GM12878 (cell line): Measurements from ENCODE around the gene ADAMTSL3. TPM values are rescaled to one million over a fixed set of nuclear protein-coding genes. Genes with fewer than 3 reads are reported as not detected.

Experiments
- ATAC-seq: fragments of 200-7000 bp; cut with Tn5 transposase; 3 replicates; pipeline ENCODE4 v1.9.1; 2020; ENCODE audit warnings: mild to moderate bottlenecking, moderate library complexity
- BruUV-seq: library from RNA; stranded (reverse); fragments of 400-500 nt; replicated peaks from 2 replicates; lab custom pipeline; 2021; lab: Mats Ljungman, UMichigan
- CTCF ChIA-PET: fragments of 300-600 bp; sonication (Branson Sonifier 250); formaldehyde crosslinking; extraction: SDS; loops from one replicate; lab custom pipeline; 2021; ENCODE audit warnings: inconsistent platforms; lab: Yijun Ruan, JAX
- POLR2A ChIA-PET: fragments of 350-600 bp; formaldehyde crosslinking; extraction: SDS; loops from one replicate; lab custom pipeline; 2021; ENCODE audit warnings: inconsistent platforms; lab: Charles Lee
- RAD21 ChIA-PET: fragments of 300-600 bp; sonication (Branson Sonifier 250); formaldehyde crosslinking; loops from one replicate; lab custom pipeline; 2023; ENCODE audit warnings: antibody characterized with exemption; ENCODE audit not compliant: unreplicated experiment; lab: Charles Lee
- SMC1A ChIA-PET: fragments of 300-600 bp; sonication (Branson Sonifier 250); formaldehyde crosslinking; loops from one replicate; lab custom pipeline; 2023; ENCODE audit not compliant: unreplicated experiment, uncharacterized antibody; lab: Charles Lee
- DNase-seq: peaks from one replicate; pipeline ENCODE4 v3.0.0-alpha.2; 2011; ENCODE audit warnings: low read depth, low spot score
- FAIRE-seq: peaks from 3 replicates; lab custom pipeline; 2011; peaks lifted over from hg19 to GRCh38; lab: Jason Lieb, UNC
- H2AFZ ChIP-seq: 2 replicates; pipeline ENCODE4 v1.6.0; 2011; ENCODE audit warnings: low read depth, low read length, control low read depth; ENCODE audit not compliant: control insufficient read depth
- H3K27ac ChIP-seq: 2 replicates; pipeline ENCODE4 v1.5.1; 2011; ENCODE audit warnings: control low read depth; ENCODE audit not compliant: control insufficient read depth, insufficient read depth
- H3K27me3 ChIP-seq, 2 experiments: replicated peaks in 1 of 2; 2 replicates each; pipeline versions ENCODE4 v1.6.0 to v1.6.1; 2011; ENCODE audit warnings: low read length in 1 of 2; ENCODE audit not compliant: control insufficient read depth in 2 of 2, insufficient read depth in 2 of 2
- H3K36me3 ChIP-seq, 2 experiments: 2 replicates each; pipeline ENCODE4 v1.5.1; 2011; ENCODE audit warnings: low read length in 1 of 2; ENCODE audit not compliant: control insufficient read depth in 2 of 2, insufficient read depth in 2 of 2
- H3K4me1 ChIP-seq: 2 replicates; pipeline ENCODE4 v1.6.1; 2011; ENCODE audit warnings: mild to moderate bottlenecking, low read length, moderate library complexity, mixed read lengths; ENCODE audit not compliant: control insufficient read depth, insufficient read depth
- H3K4me2 ChIP-seq: 2 replicates; pipeline ENCODE4 v1.6.0; 2011; ENCODE audit warnings: control low read depth; ENCODE audit not compliant: control insufficient read depth, insufficient read depth
- H3K4me3 ChIP-seq: fragments of 200-600 bp; sonication (generic); 2 replicates; pipeline ENCODE4 v1.5.1; 2016
- H3K79me2 ChIP-seq: 2 replicates; pipeline ENCODE4 v1.6.0; 2011; ENCODE audit warnings: low read length; ENCODE audit not compliant: control insufficient read depth, insufficient read depth
- H3K9ac ChIP-seq: 2 replicates; pipeline ENCODE4 v1.8.0; 2011; ENCODE audit warnings: low read length, control low read depth, mixed read lengths; ENCODE audit not compliant: control insufficient read depth, insufficient read depth
- H3K9me3 ChIP-seq: replicated peaks from 3 replicates; pipeline ENCODE4 v1.5.1; 2011; ENCODE audit warnings: mild to moderate bottlenecking, low read length; ENCODE audit not compliant: control insufficient read depth, insufficient read depth
- H4K20me1 ChIP-seq: 2 replicates; pipeline ENCODE4 v1.6.0; 2011; ENCODE audit not compliant: control insufficient read depth, insufficient read depth
- BMI1 ChIP-seq: fragments of 450-650 bp; IDR thresholded peaks from 2 replicates; pipeline ENCODE4 v1.6.1; 2016; ENCODE audit warnings: mild to moderate bottlenecking, moderate library complexity, borderline replicate concordance
- E2F4 ChIP-seq: IDR thresholded peaks from 2 replicates; pipeline ENCODE4 v1.6.1; 2012; ENCODE audit warnings: low read depth, low read length, improper control_type of control experiment
- FOXK2 ChIP-seq: fragments of 450-650 bp; IDR thresholded peaks from 2 replicates; pipeline ENCODE4 v1.6.1; 2017; ENCODE audit warnings: mild to moderate bottlenecking, moderate library complexity
- HSF1 ChIP-seq: fragments of 150-350 bp; IDR thresholded peaks from 2 replicates; pipeline ENCODE4 v1.6.1; 2014; ENCODE audit warnings: mild to moderate bottlenecking, low read depth, low read length
- JUNB ChIP-seq: IDR thresholded peaks from 2 replicates; pipeline ENCODE4 v1.6.1; 2016; ENCODE audit warnings: antibody characterized with exemption, mild to moderate bottlenecking
- NFXL1 ChIP-seq: fragments of 450-650 bp; IDR thresholded peaks from 2 replicates; pipeline ENCODE4 v1.6.1; 2017; ENCODE audit warnings: antibody characterized with exemption, mild to moderate bottlenecking, borderline replicate concordance
- NFYB ChIP-seq: IDR thresholded peaks from 2 replicates; pipeline ENCODE4 v1.6.1; 2011; ENCODE audit warnings: low read depth, mild to moderate bottlenecking, low read length, improper control_type of control experiment, moderate library complexity; ENCODE audit not compliant: insufficient read depth
- PML ChIP-seq: IDR thresholded peaks from 2 replicates; pipeline ENCODE4 v1.6.1; 2012; ENCODE audit warnings: low read length, inconsistent platforms
- SIX5 ChIP-seq: IDR thresholded peaks from 2 replicates; pipeline ENCODE4 v1.6.1; 2011; ENCODE audit warnings: mild to moderate bottlenecking, low read depth, low read length, moderate library complexity; ENCODE audit not compliant: severe bottlenecking
- SMC3 ChIP-seq: IDR thresholded peaks from 2 replicates; pipeline ENCODE4 v1.6.1; 2011; ENCODE audit warnings: low read length, improper control_type of control experiment, borderline replicate concordance
- SREBF1 ChIP-seq: IDR thresholded peaks from 2 replicates; pipeline ENCODE4 v1.6.1; 2012; ENCODE audit warnings: mild to moderate bottlenecking, low read length
- SREBF2 ChIP-seq: IDR thresholded peaks from 2 replicates; pipeline ENCODE4 v1.6.1; 2012; ENCODE audit warnings: mild to moderate bottlenecking, low read length
- SRF ChIP-seq, 2 experiments: IDR thresholded peaks; 2 replicates each; pipeline ENCODE4 v1.6.1; 2011; ENCODE audit warnings: low read depth in 2 of 2, low read length in 2 of 2, mild to moderate bottlenecking in 1 of 2, moderate library complexity in 1 of 2
- whole genome bisulfite sequencing: methylation state at CpG from one replicate; pipeline ENCODE4 v1.1.6; 2016; ENCODE audit warnings: low lambda C conversion rate; ENCODE audit not compliant: insufficient replicate concordance, insufficient coverage; ENCODE audit errors: missing lambda C conversion rate; 5-methylcytosine and 5-hydroxymethylcytosine counted together
- in situ Hi-C: fragments of 300-500 bp; cut with MboI; formaldehyde crosslinking; loops from 9 replicates; pipeline ENCODE4 v1.14.3; 2018; ENCODE audit warnings: mixed read lengths
- intact Hi-C: fragments of 100-400 bp; cut with micrococcal nuclease; formaldehyde crosslinking; loops from one replicate; pipeline ENCODE4 v1.14.2; 2022; ENCODE audit not compliant: unreplicated experiment
- polyA plus RNA-seq, 11 experiments: library from polyadenylated mRNA; depleted of rRNA in 4 of 11; unstranded in 6 of 11; stranded (reverse) in 5 of 11; fragments of >200 nt; fragmentation: Nextera tagmentation in 4 of 11; fragmentation: Illumina TruSeq in 1 of 11; extraction: Ambion mirVana in 4 of 11; extraction: Trizol in 1 of 11; gene quantifications; 1 replicate in 1 of 11; 2 replicates in 10 of 11; pipeline versions ENCODE4 v1.2.1 to v1.2.3, GENCODE V29; 2011 to 2016; ENCODE audit warnings: inconsistent platforms in 2 of 11, missing spikeins in 2 of 11, low read depth in 1 of 11
- total RNA-seq, 4 experiments: library from RNA; depleted of rRNA in 3 of 4; stranded (reverse); fragments of >200 nt in 3 of 4; fragmentation: Illumina TruSeq in 1 of 4; extraction: Trizol in 1 of 4; gene quantifications; 2 replicates each; pipeline versions ENCODE4 v1.2.1 to v1.2.3, GENCODE V29; 2013 to 2021
- TF ChIP-seq, protein P1 (sequence below): fragments of 450-650 bp; IDR thresholded peaks from 2 replicates; pipeline ENCODE4 v1.6.1; 2017; ENCODE audit warnings: mild to moderate bottlenecking, moderate library complexity
- TF ChIP-seq, protein P2 (sequence below): fragments of 450-650 bp; IDR thresholded peaks from 2 replicates; pipeline ENCODE4 v1.6.1; 2017; ENCODE audit warnings: antibody characterized with exemption, mild to moderate bottlenecking, moderate library complexity

Gene ADAMTSL3
- total and polyA plus RNA-seq, 10 of the 15 experiments (the other 5 are each of a cell fraction or from before 2014, with no cell fraction given), result 0.01 to 0.28 (median 0.13) TPM

- no peak for DNase-seq
- no peaks in the 10 kb centered on the region for H4K20me1 ChIP-seq
- H2AFZ ChIP-seq, result no peak overlapping the region; the same call in 1 of the 2 replicates
- no peak overlapping the region for H3K4me2 ChIP-seq
- intact Hi-C loops (no loop called here), in situ Hi-C loops (no loop called here)
- WGBS, result 5% methylated on average over 1 of the region's 1 CpG
- H3K9ac ChIP-seq, result no peak overlapping the region
- SMC1A ChIA-PET, result interaction anchor here (1.2 to 3.1 kb wide), 2 partner anchors 16 to 59 kb away, joined by 3 to 12 read pairs; no protein-coding TSS in a partner anchor
- POLR2A ChIA-PET, result interaction anchor here (1.8 kb wide), 1 partner anchor 13 kb away, joined by 5 read pairs; no protein-coding TSS in a partner anchor
- peaks cover 23% of the 10 kb centered on the region for H3K4me1 ChIP-seq
- no peak for ATAC-seq
- no peaks in the 10 kb centered on the region for H3K36me3 ChIP-seq
- H3K27ac ChIP-seq, result no peak overlapping the region
- no peak overlapping the region for H3K4me3 ChIP-seq
- CTCF ChIA-PET, result interaction anchor here (1.1 kb wide), 1 partner anchor 60 kb away, joined by 4 read pairs; no protein-coding TSS in a partner anchor
- RAD21 ChIA-PET, result no interaction called here
- BruUV-seq, result no TSS peak
- no peak for FAIRE-seq
- no peaks in the 10 kb centered on the region for H3K79me2 ChIP-seq
- H3K9me3 ChIP-seq, result no peaks in the 10 kb centered on the region; the same call in 2 of the 3 replicates
- H3K27me3 ChIP-seq, result no peaks in the 10 kb centered on the region
- no peak for TF ChIP-seq NFXL1
- no peak for TF ChIP-seq BMI1
- no peak for TF ChIP-seq SIX5
- TF ChIP-seq PML, result no peak
- TF ChIP-seq, protein P1, sequence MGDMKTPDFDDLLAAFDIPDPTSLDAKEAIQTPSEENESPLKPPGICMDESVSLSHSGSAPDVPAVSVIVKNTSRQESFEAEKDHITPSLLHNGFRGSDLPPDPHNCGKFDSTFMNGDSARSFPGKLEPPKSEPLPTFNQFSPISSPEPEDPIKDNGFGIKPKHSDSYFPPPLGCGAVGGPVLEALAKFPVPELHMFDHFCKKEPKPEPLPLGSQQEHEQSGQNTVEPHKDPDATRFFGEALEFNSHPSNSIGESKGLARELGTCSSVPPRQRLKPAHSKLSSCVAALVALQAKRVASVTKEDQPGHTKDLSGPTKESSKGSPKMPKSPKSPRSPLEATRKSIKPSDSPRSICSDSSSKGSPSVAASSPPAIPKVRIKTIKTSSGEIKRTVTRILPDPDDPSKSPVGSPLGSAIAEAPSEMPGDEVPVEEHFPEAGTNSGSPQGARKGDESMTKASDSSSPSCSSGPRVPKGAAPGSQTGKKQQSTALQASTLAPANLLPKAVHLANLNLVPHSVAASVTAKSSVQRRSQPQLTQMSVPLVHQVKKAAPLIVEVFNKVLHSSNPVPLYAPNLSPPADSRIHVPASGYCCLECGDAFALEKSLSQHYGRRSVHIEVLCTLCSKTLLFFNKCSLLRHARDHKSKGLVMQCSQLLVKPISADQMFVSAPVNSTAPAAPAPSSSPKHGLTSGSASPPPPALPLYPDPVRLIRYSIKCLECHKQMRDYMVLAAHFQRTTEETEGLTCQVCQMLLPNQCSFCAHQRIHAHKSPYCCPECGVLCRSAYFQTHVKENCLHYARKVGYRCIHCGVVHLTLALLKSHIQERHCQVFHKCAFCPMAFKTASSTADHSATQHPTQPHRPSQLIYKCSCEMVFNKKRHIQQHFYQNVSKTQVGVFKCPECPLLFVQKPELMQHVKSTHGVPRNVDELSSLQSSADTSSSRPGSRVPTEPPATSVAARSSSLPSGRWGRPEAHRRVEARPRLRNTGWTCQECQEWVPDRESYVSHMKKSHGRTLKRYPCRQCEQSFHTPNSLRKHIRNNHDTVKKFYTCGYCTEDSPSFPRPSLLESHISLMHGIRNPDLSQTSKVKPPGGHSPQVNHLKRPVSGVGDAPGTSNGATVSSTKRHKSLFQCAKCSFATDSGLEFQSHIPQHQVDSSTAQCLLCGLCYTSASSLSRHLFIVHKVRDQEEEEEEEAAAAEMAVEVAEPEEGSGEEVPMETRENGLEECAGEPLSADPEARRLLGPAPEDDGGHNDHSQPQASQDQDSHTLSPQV, result no peak
- no peak for TF ChIP-seq SRF (IDR thresholded peaks at IDR 0.05; ENCODE audit: low read depth in 2 of 2, low read length in 2 of 2)
- no peak for TF ChIP-seq HSF1
- no peak for TF ChIP-seq E2F4
- no peak for TF ChIP-seq SREBF1
- TF ChIP-seq, protein P2, sequence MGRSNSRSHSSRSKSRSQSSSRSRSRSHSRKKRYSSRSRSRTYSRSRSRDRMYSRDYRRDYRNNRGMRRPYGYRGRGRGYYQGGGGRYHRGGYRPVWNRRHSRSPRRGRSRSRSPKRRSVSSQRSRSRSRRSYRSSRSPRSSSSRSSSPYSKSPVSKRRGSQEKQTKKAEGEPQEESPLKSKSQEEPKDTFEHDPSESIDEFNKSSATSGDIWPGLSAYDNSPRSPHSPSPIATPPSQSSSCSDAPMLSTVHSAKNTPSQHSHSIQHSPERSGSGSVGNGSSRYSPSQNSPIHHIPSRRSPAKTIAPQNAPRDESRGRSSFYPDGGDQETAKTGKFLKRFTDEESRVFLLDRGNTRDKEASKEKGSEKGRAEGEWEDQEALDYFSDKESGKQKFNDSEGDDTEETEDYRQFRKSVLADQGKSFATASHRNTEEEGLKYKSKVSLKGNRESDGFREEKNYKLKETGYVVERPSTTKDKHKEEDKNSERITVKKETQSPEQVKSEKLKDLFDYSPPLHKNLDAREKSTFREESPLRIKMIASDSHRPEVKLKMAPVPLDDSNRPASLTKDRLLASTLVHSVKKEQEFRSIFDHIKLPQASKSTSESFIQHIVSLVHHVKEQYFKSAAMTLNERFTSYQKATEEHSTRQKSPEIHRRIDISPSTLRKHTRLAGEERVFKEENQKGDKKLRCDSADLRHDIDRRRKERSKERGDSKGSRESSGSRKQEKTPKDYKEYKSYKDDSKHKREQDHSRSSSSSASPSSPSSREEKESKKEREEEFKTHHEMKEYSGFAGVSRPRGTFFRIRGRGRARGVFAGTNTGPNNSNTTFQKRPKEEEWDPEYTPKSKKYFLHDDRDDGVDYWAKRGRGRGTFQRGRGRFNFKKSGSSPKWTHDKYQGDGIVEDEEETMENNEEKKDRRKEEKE, result no peak
- TF ChIP-seq SMC3, result no peak
- TF ChIP-seq NFYB, result no peak
- no peak for TF ChIP-seq JUNB
- no peak for TF ChIP-seq FOXK2
- no peak for TF ChIP-seq SREBF2
Measured at GRCh38 chr15:83914906-83915305, 261.0 kb downstream of the ADAMTSL3 start.
